OCI-LY1 (cell line): ENCODE results near the gene DLX4.

Source experiments
- H2AFZ ChIP-seq: fragments of 200-600 bp; sonication (generic), shearing (Covaris generic); 2 replicates; pipeline ENCODE4 v1.6.0; 2014; ENCODE audit warnings: antibody characterized with exemption, mild to moderate bottlenecking, low read length
- H3F3A ChIP-seq: fragments of 200-600 bp; sonication (generic), shearing (Covaris generic); 2 replicates; pipeline ENCODE4 v1.6.0; 2014; ENCODE audit warnings: mild to moderate bottlenecking, antibody characterized with exemption, low read length, moderate library complexity; ENCODE audit not compliant: insufficient read depth
- H3K27ac ChIP-seq: fragments of 200-600 bp; sonication (generic); 2 replicates; pipeline ENCODE4 v1.5.1; 2014; ENCODE audit warnings: low read length, mixed run types, mild to moderate bottlenecking, low read depth; ENCODE audit not compliant: poor library complexity, severe bottlenecking
- H3K27me3 ChIP-seq: fragments of 200-600 bp; sonication (generic); 2 replicates; pipeline ENCODE4 v1.6.0; 2014; ENCODE audit warnings: antibody characterized with exemption, mild to moderate bottlenecking, low read length, moderate library complexity; ENCODE audit not compliant: insufficient read depth
- H3K36me3 ChIP-seq: fragments of 200-600 bp; sonication (generic); 2 replicates; pipeline ENCODE4 v1.6.1; 2014; ENCODE audit warnings: mild to moderate bottlenecking, antibody characterized with exemption, low read length, moderate library complexity, mixed read lengths; ENCODE audit not compliant: insufficient read depth
- H3K4me1 ChIP-seq: fragments of 200-600 bp; sonication (generic); 2 replicates; pipeline ENCODE4 v1.5.1; 2014; ENCODE audit warnings: mild to moderate bottlenecking, low read length, moderate library complexity; ENCODE audit not compliant: insufficient read depth, severe bottlenecking
- H3K4me2 ChIP-seq: fragments of 200-600 bp; sonication (generic), shearing (Covaris generic); 2 replicates; pipeline ENCODE4 v1.6.1; 2014; ENCODE audit warnings: low read length
- H3K4me3 ChIP-seq: fragments of 200-600 bp; sonication (generic); 2 replicates; pipeline ENCODE4 v1.5.1; 2014; ENCODE audit warnings: low read length, low read depth, mild to moderate bottlenecking, mixed read lengths; ENCODE audit not compliant: poor library complexity, severe bottlenecking
- H3K79me2 ChIP-seq: fragments of 200-600 bp; shearing (Covaris generic); 2 replicates; pipeline ENCODE4 v1.6.1; 2016; ENCODE audit warnings: mixed run types, low read length, mixed read lengths; ENCODE audit not compliant: insufficient read depth
- H3K9ac ChIP-seq: fragments of 200-600 bp; sonication (generic), shearing (Covaris generic); 2 replicates; pipeline ENCODE4 v1.6.1; 2014; ENCODE audit warnings: mild to moderate bottlenecking, low read length, mixed read lengths
- H3K9me2 ChIP-seq: fragments of 200-600 bp; sonication (generic), shearing (Covaris generic); 2 replicates; pipeline ENCODE4 v1.6.1; 2014; ENCODE audit warnings: low read depth, mild to moderate bottlenecking, low read length, mixed read lengths
- H3K9me3 ChIP-seq: fragments of 200-600 bp; shearing (Covaris generic); 2 replicates; pipeline ENCODE4 v1.6.1; 2014; ENCODE audit warnings: low read length, mixed read lengths
- H4K20me1 ChIP-seq: fragments of 200-600 bp; sonication (generic), shearing (Covaris generic); 2 replicates; pipeline ENCODE4 v1.6.0; 2016; ENCODE audit warnings: mild to moderate bottlenecking, low read length; ENCODE audit not compliant: insufficient read depth
- CTCF ChIP-seq: fragments of 200-600 bp; sonication (generic), shearing (Covaris generic); IDR thresholded peaks from 2 replicates; pipeline ENCODE4 v1.5.1; 2017; ENCODE audit warnings: mild to moderate bottlenecking, antibody characterized with exemption, low read length, moderate library complexity, mixed read lengths
- EZH2 ChIP-seq: fragments of 200-600 bp; sonication (generic), shearing (Covaris generic); IDR thresholded peaks from 2 replicates; pipeline ENCODE4 v1.8.0; 2017; ENCODE audit warnings: borderline replicate concordance, mixed run types, mild to moderate bottlenecking, antibody characterized with exemption, low read length, moderate library complexity, mixed read lengths

DLX4 gene

GRCh38 chr17:49957350-49957749 is 11.6 kb upstream of the DLX4 start:
- no peak for TF ChIP-seq EZH2
- no peak for TF ChIP-seq CTCF
- Histone ChIP-seq H3K4me2 (no peak overlapping the region), H3K36me3 (no peaks in the 10 kb centered on the region), H3F3A (no peaks in the 10 kb centered on the region), H3K4me1 (no peaks in the 10 kb centered on the region), H4K20me1 (no peaks in the 10 kb centered on the region), H3K9me3 (no peaks in the 10 kb centered on the region), H2AFZ (no peak overlapping the region), H3K9ac (no peak overlapping the region), H3K27ac (no peak overlapping the region), H3K27me3 (no peaks in the 10 kb centered on the region), H3K9me2 (no peaks in the 10 kb centered on the region), H3K79me2 (no peaks in the 10 kb centered on the region), H3K4me3 (no peak overlapping the region)

- Histone ChIP-seq H3K9me2 (no peaks in the 10 kb centered on the region), H3K27me3 (no peaks in the 10 kb centered on the region), H3K27ac (no peak overlapping the region), H3K36me3 (no peaks in the 10 kb centered on the region), H3K4me2 (no peak overlapping the region), H3K9ac (no peak overlapping the region), H3K4me3 (no peak overlapping the region), H3F3A (no peaks in the 10 kb centered on the region), H3K9me3 (no peaks in the 10 kb centered on the region), H2AFZ (no peak overlapping the region), H3K79me2 (no peaks in the 10 kb centered on the region), H3K4me1 (no peaks in the 10 kb centered on the region), H4K20me1 (no peaks in the 10 kb centered on the region)
- TF ChIP-seq EZH2: no peak
- no peak for TF ChIP-seq CTCF
These were observed 10.3 kb upstream of the DLX4 start for GRCh38 chr17:49958723-49959122.

GRCh38 chr17:49959183-49959935 is 9.6 kb upstream of the DLX4 start:
- Histone ChIP-seq H3K9ac (no peak overlapping the region), H2AFZ (no peak overlapping the region), H3K27ac (no peak overlapping the region), H3F3A (no peaks in the 10 kb centered on the region), H3K9me2 (no peaks in the 10 kb centered on the region), H4K20me1 (no peaks in the 10 kb centered on the region), H3K4me2 (no peak overlapping the region), H3K36me3 (no peaks in the 10 kb centered on the region), H3K79me2 (no peaks in the 10 kb centered on the region), H3K27me3 (no peaks in the 10 kb centered on the region), H3K4me1 (no peaks in the 10 kb centered on the region), H3K4me3 (no peak overlapping the region), H3K9me3 (no peaks in the 10 kb centered on the region)
- TF ChIP-seq CTCF (no peak), EZH2 (no peak)
